GM23338 (cell line): ENCODE results near the gene HSPG2. TPM values are rescaled to one million over a fixed set of nuclear protein-coding genes. Genes with fewer than 3 reads are reported as not detected.

Experiments
- ATAC-seq: fragments of 200-7000 bp; cut with Tn5 transposase; 3 replicates; pipeline ENCODE4 v1.9.1; 2020
- DNase-seq: peaks from one replicate; pipeline ENCODE4 v3.0.0-alpha.2; 2015; ENCODE audit warnings: low spot score
- H2AFZ ChIP-seq: fragments of 200-600 bp; sonication (generic); 2 replicates; pipeline ENCODE4 v1.8.0; 2016; ENCODE audit warnings: antibody characterized with exemption, mild to moderate bottlenecking, moderate library complexity
- H3F3A ChIP-seq: fragments of 200-600 bp; sonication (generic); replicated peaks from 2 replicates; pipeline ENCODE4 v1.8.0; 2017; ENCODE audit warnings: antibody characterized with exemption, mixed run types, low read depth
- H3K27ac ChIP-seq: fragments of 200-600 bp; sonication (generic); 2 replicates; pipeline ENCODE4 v1.6.1; 2016; ENCODE audit warnings: low read depth
- H3K27me3 ChIP-seq: fragments of 200-600 bp; sonication (generic); 2 replicates; pipeline ENCODE4 v1.8.0; 2016; ENCODE audit warnings: mild to moderate bottlenecking, mixed run types, moderate library complexity; ENCODE audit not compliant: insufficient read depth
- H3K36me3 ChIP-seq: fragments of 200-600 bp; sonication (generic); 2 replicates; pipeline ENCODE4 v1.8.0; 2016; ENCODE audit warnings: mild to moderate bottlenecking; ENCODE audit not compliant: insufficient read depth
- H3K4me1 ChIP-seq: fragments of 200-600 bp; sonication (generic); 2 replicates; pipeline ENCODE4 v1.8.0; 2016; ENCODE audit warnings: mild to moderate bottlenecking, moderate library complexity; ENCODE audit not compliant: insufficient read depth
- H3K4me2 ChIP-seq: fragments of 200-600 bp; sonication (generic); 2 replicates; pipeline ENCODE4 v1.7.1; 2017; ENCODE audit warnings: mixed run types
- H3K4me3 ChIP-seq: fragments of 200-600 bp; sonication (generic); 2 replicates; pipeline ENCODE4 v1.6.1; 2016; ENCODE audit warnings: mixed run types
- H3K79me2 ChIP-seq: fragments of 200-600 bp; sonication (generic); replicated peaks from 2 replicates; pipeline ENCODE4 v1.8.0; 2017; ENCODE audit warnings: mild to moderate bottlenecking; ENCODE audit not compliant: insufficient read depth
- H3K9me2 ChIP-seq: fragments of 200-600 bp; sonication (generic); 2 replicates; pipeline ENCODE4 v1.8.0; 2017; ENCODE audit not compliant: insufficient read depth
- H4K20me1 ChIP-seq: fragments of 200-600 bp; sonication (generic); replicated peaks from 2 replicates; pipeline ENCODE4 v1.8.0; 2017; ENCODE audit warnings: mild to moderate bottlenecking; ENCODE audit not compliant: insufficient read depth
- H3K27ac Mint-ChIP-seq: 2 replicates; pipeline ENCODE4 v1.8.0; 2020; ENCODE audit warnings: inconsistent platforms, mild to moderate bottlenecking, moderate library complexity, mixed read lengths
- H3K27me3 Mint-ChIP-seq: 3 replicates; pipeline ENCODE4 v1.8.0; 2022; ENCODE audit warnings: low read depth, mild to moderate bottlenecking, moderate library complexity, mixed read lengths, inconsistent platforms; ENCODE audit not compliant: insufficient read depth, poor library complexity
- H3K36me3 Mint-ChIP-seq: 3 replicates; pipeline ENCODE4 v1.8.0; 2021; ENCODE audit warnings: low read depth, mild to moderate bottlenecking, inconsistent platforms, moderate library complexity, mixed read lengths
- H3K4me1 Mint-ChIP-seq: 3 replicates; pipeline ENCODE4 v1.8.0; 2020; ENCODE audit warnings: mild to moderate bottlenecking, inconsistent platforms, mixed read lengths
- H3K4me3 Mint-ChIP-seq: 3 replicates; pipeline ENCODE4 v1.8.0; 2021; ENCODE audit warnings: moderate library complexity, mild to moderate bottlenecking, inconsistent platforms, mixed read lengths
- H3K9me3 Mint-ChIP-seq: 3 replicates; pipeline ENCODE4 v1.8.0; 2020; ENCODE audit warnings: moderate library complexity, mild to moderate bottlenecking, inconsistent platforms, mixed read lengths
- JUNB ChIP-seq: IDR thresholded peaks from one replicate; pipeline ENCODE4 v1.6.1; 2016; ENCODE audit warnings: antibody characterized with exemption; ENCODE audit not compliant: unreplicated experiment
- STAT1 ChIP-seq: IDR thresholded peaks from one replicate; pipeline ENCODE4 v1.6.1; 2016; ENCODE audit warnings: antibody characterized with exemption; ENCODE audit not compliant: unreplicated experiment
- ZNF462 ChIP-seq: fragments of 250-450 bp; sonication (Bioruptor Pico); IDR thresholded peaks from 2 replicates; pipeline ENCODE4 v1.5.0; 2020; ENCODE audit warnings: mild to moderate bottlenecking, moderate library complexity
- polyA plus RNA-seq: library from polyadenylated mRNA; unstranded; fragments of >200 nt; fragmentation: Nextera tagmentation; extraction: Ambion mirVana; gene quantifications from 2 replicates; pipeline ENCODE4 v1.2.1, GENCODE V29; 2016
- total RNA-seq: library from RNA; depleted of rRNA; stranded (reverse); fragments of >200 nt; shearing (Covaris generic); gene quantifications from 2 replicates; pipeline ENCODE4 v1.2.3, GENCODE V29; 2014
- TF ChIP-seq, protein P1 (sequence below): IDR thresholded peaks from one replicate; pipeline ENCODE4 v1.6.1; 2018; ENCODE audit warnings: antibody characterized with exemption; ENCODE audit not compliant: unreplicated experiment

HSPG2 gene
- total and polyA plus RNA-seq, 2 experiments from 2014 or later = 14.9 to 70.8 TPM

DNA sequence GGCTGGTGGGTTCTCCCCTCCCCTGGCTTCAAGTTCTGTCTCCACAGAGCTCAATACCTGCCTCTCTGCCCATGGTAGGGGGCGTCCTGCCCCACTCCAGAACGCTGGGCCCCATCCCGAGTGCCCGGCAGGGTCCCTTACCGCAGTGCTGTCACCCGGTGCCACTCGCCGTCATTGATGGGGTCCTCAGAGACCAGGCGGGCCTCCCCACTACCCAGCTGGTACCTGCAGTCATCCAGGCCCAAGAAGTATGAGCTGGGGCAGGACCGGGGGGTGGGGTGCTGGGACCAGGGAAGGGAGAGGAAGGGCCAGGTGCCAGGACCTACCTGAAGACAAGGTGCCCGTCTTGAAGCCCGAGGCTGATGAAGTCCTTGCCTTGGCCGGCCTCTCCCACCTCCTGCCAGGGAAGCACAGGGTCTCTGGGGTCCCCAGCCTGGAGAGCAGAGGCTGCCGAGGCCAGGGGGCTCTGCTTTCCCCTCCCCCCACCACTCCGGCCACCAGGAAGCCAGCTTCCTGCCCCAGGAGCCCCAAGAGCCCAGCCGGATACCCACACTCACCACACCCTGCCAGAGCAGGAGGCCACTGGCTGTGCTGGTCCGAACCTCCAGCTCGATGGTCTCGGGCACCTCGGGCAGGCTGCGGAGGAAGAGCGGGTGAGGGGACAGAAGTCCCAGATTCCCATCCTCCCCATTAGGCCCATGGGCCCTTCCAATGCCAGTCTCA lies 113.0 kb downstream of the HSPG2 start:
- H3K9me3 Mint-ChIP-seq = no peaks in the 10 kb centered on the region; the same call in 2 of the 3 replicates
- no peak overlapping the region for H3K27ac Mint-ChIP-seq
- Histone ChIP-seq H3K4me2 (no peak overlapping the region), H3K27ac (no peak overlapping the region), H3F3A (no peaks in the 10 kb centered on the region), H3K27me3 (no peaks in the 10 kb centered on the region), H2AFZ (no peak overlapping the region), H3K36me3 (no peaks in the 10 kb centered on the region; the same call in 1 of the 2 replicates), H4K20me1 (no peaks in the 10 kb centered on the region; the same call in 1 of the 2 replicates), H3K4me1 (no peaks in the 10 kb centered on the region), H3K9me2 (no peaks in the 10 kb centered on the region), H3K4me3 (no peak overlapping the region), H3K79me2 (no peaks in the 10 kb centered on the region)
- DNase-seq = no peak
- no peak for ATAC-seq
- H3K36me3 Mint-ChIP-seq = peaks cover 35% of the 10 kb centered on the region
- H3K4me1 Mint-ChIP-seq = peaks cover 7% of the 10 kb centered on the region; the same call in 1 of the 3 replicates
- peaks cover 6% of the 10 kb centered on the region for H3K27me3 Mint-ChIP-seq
- TF ChIP-seq ZNF462 (CRISPR knock-in tag) (no peak), JUNB (no peak), STAT1 (no peak)
- TF ChIP-seq, protein P1, sequence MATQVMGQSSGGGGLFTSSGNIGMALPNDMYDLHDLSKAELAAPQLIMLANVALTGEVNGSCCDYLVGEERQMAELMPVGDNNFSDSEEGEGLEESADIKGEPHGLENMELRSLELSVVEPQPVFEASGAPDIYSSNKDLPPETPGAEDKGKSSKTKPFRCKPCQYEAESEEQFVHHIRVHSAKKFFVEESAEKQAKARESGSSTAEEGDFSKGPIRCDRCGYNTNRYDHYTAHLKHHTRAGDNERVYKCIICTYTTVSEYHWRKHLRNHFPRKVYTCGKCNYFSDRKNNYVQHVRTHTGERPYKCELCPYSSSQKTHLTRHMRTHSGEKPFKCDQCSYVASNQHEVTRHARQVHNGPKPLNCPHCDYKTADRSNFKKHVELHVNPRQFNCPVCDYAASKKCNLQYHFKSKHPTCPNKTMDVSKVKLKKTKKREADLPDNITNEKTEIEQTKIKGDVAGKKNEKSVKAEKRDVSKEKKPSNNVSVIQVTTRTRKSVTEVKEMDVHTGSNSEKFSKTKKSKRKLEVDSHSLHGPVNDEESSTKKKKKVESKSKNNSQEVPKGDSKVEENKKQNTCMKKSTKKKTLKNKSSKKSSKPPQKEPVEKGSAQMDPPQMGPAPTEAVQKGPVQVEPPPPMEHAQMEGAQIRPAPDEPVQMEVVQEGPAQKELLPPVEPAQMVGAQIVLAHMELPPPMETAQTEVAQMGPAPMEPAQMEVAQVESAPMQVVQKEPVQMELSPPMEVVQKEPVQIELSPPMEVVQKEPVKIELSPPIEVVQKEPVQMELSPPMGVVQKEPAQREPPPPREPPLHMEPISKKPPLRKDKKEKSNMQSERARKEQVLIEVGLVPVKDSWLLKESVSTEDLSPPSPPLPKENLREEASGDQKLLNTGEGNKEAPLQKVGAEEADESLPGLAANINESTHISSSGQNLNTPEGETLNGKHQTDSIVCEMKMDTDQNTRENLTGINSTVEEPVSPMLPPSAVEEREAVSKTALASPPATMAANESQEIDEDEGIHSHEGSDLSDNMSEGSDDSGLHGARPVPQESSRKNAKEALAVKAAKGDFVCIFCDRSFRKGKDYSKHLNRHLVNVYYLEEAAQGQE = no peak
- H3K4me3 Mint-ChIP-seq = no peak overlapping the region
